Epidermal melanocyte (primary cell): ENCODE data around the gene ZRANB3.
"Not testable (repeated sequence)": the region's sequence is repeated elsewhere in the genome, so short reads cannot be mapped to it uniquely, and the experiment has no call there.

Experiments
- DNase-seq: peaks from one replicate; pipeline ENCODE4 v3.0.0; 2011; ENCODE audit warnings: low spot score; ENCODE audit not compliant: insufficient read length

ZRANB3 gene

GRCh38 chr2:135530313-135531230 is at the start of gene ZRANB3:
TSS of gene ZRANB3 (minus strand) at chr2:135531218.
- DNase-seq, result peak; percentile 77

GRCh38 chr2:135573620-135574019 is 42.6 kb upstream of the ZRANB3 start:
- DNase-seq, result no peak

- DNase-seq, result no peak
Observed at GRCh38 chr2:135570884-135571283, 39.9 kb upstream of the ZRANB3 start.

- DNase-seq, result no peak
Observed at GRCh38 chr2:135563793-135564192, 32.8 kb upstream of the ZRANB3 start.

GRCh38 chr2:135561925-135562324 is 30.9 kb upstream of the ZRANB3 start:
- DNase-seq, result no peak

GRCh38 chr2:135557530-135557929 is 26.5 kb upstream of the ZRANB3 start:
- DNase-seq, result no peak

GRCh38 chr2:135555311-135555710 is 24.3 kb upstream of the ZRANB3 start:
- DNase-seq, result no peak

GRCh38 chr2:135552887-135553286 is 21.9 kb upstream of the ZRANB3 start:
- no peak for DNase-seq

- DNase-seq, result no peak
Observed at GRCh38 chr2:135551356-135551755, 20.3 kb upstream of the ZRANB3 start.

- no peak for DNase-seq
Observed at GRCh38 chr2:135547311-135547710, 16.3 kb upstream of the ZRANB3 start.

- no peak for DNase-seq
Observed at GRCh38 chr2:135546436-135546835, 15.4 kb upstream of the ZRANB3 start.

- DNase-seq, result not testable (repeated sequence)
Observed at GRCh38 chr2:135533545-135533944, 2.5 kb upstream of the ZRANB3 start.

- no peak for DNase-seq
Observed at GRCh38 chr2:135532581-135532980, 1.6 kb upstream of the ZRANB3 start.

- DNase-seq, result peak; percentile 95
Observed at GRCh38 chr2:135531231-135532197, 496 bp upstream of the ZRANB3 start, which contains the start of gene R3HDM1. TSS of gene R3HDM1 (plus strand) at chr2:135531484. CDS start at chr2:135604846, 73,362 bp downstream.

- DNase-seq, result no peak
Observed at GRCh38 chr2:135528006-135528405, 3.0 kb downstream of the ZRANB3 start.

GRCh38 chr2:135525786-135526185 is 5.2 kb downstream of the ZRANB3 start:
- no peak for DNase-seq

- DNase-seq, result no peak
Observed at GRCh38 chr2:135512099-135512498, 18.9 kb downstream of the ZRANB3 start.

GRCh38 chr2:135510577-135510976 is 20.4 kb downstream of the ZRANB3 start:
- no peak for DNase-seq

GRCh38 chr2:135504811-135505210 is 26.2 kb downstream of the ZRANB3 start:
- DNase-seq, result no peak

GRCh38 chr2:135498588-135498987 is 32.4 kb downstream of the ZRANB3 start:
- not testable (repeated sequence) for DNase-seq

- DNase-seq, result no peak
Observed at GRCh38 chr2:135494917-135495316, 36.1 kb downstream of the ZRANB3 start.

- DNase-seq, result no peak
Observed at GRCh38 chr2:135494503-135494902, 36.5 kb downstream of the ZRANB3 start.
